ENCODE data around the gene ALKBH7.

DNA sequence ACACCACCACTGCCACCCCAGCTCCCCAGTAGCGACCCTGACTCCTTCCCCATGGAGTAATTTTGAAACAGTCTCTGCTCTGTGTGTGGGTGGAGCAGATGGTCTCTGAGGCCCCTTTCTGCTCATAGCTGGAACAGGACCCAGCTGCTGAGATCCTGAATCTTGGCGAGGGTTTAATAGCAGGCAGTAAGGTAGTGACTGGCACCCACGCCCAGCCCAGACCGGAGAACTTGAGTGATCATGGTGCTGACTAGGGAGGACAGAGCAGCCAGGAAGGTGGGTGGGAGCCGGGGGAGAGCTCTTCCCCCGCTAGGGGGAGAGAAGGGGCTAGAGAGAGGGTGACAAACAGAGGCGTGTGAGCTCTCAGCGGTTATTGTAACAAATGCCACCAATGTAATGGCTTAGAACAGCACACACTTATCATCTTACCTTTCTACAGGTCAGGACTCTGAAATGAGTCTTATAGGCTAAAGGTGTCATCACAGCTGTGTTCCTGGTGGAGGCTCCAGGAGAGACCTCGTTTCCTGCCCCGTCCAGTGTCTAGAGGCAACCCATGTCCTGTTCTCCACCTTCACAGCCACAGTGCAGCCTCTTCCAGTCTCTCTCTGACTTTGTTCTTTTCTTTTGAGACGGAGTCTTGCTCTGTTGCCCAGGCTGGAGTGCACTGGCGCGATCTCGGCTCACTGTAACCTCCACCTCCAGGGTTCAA is 31.9 kb upstream of the ALKBH7 start:
- TF ChIP-seq CTCF (conservative IDR thresholded peaks at IDR 0.05 in 1 of 2, IDR thresholded peaks at IDR 0.05 in 1 of 2; ENCODE audit: low read depth in 1 of 2, low read length in 2 of 2): no peak
- no peak for TF ChIP-seq EZH2 (IDR thresholded peaks at IDR 0.05; ENCODE audit: low read length, missing control alignments)
